Chondrocyte (in vitro differentiated cells): Measurements from ENCODE around the gene OR4C3. TPM values are rescaled to one million over a fixed set of nuclear protein-coding genes. Genes with fewer than 3 reads are reported as not detected.
"Not testable (repeated sequence)": the region's sequence is repeated elsewhere in the genome, so short reads cannot be mapped to it uniquely, and the experiment has no call there.

Experiments
- DNase-seq: peaks from one replicate; pipeline ENCODE4 v3.0.0; 2021; ENCODE audit warnings: mixed read lengths, low spot score
- H3K27ac Mint-ChIP-seq: one replicate; pipeline ENCODE4 v1.8.0; 2021; ENCODE audit warnings: mild to moderate bottlenecking, moderate library complexity, mixed read lengths; ENCODE audit not compliant: unreplicated experiment
- H3K27me3 Mint-ChIP-seq: 2 replicates; pipeline ENCODE4 v1.8.0; 2021; ENCODE audit warnings: low read depth, mixed read lengths
- H3K36me3 Mint-ChIP-seq: 2 replicates; pipeline ENCODE4 v1.8.0; 2021; ENCODE audit warnings: low read depth, mixed read lengths
- H3K4me1 Mint-ChIP-seq: 2 replicates; pipeline ENCODE4 v1.8.0; 2021; ENCODE audit warnings: low read depth, mild to moderate bottlenecking, mixed read lengths
- H3K4me3 Mint-ChIP-seq: one replicate; pipeline ENCODE4 v1.8.0; 2021; ENCODE audit warnings: mild to moderate bottlenecking, moderate library complexity, mixed read lengths; ENCODE audit not compliant: unreplicated experiment
- H3K9me3 Mint-ChIP-seq: 2 replicates; pipeline ENCODE4 v1.8.0; 2021; ENCODE audit warnings: low read depth, mixed read lengths
- total RNA-seq: library from RNA; stranded (reverse); gene quantifications from 3 replicates; pipeline ENCODE4 v1.2.1, GENCODE V29; 2021
- TF ChIP-seq, protein P1 (sequence below): fragments of 200-600 bp; sonication (generic); IDR thresholded peaks from 2 replicates; pipeline ENCODE4 v1.5.0; 2021; ENCODE audit warnings: antibody characterized with exemption, mild to moderate bottlenecking, moderate library complexity

Gene OR4C3
- total RNA-seq, 1 donor from 2014 or later: not detected

- H3K4me3 Mint-ChIP-seq: no peak overlapping the region
- DNase-seq: no peak
- no peaks in the 10 kb centered on the region for H3K27me3 Mint-ChIP-seq
- no peaks in the 10 kb centered on the region for H3K4me1 Mint-ChIP-seq
- H3K9me3 Mint-ChIP-seq: peaks cover 31% of the 10 kb centered on the region
- TF ChIP-seq, protein P1, sequence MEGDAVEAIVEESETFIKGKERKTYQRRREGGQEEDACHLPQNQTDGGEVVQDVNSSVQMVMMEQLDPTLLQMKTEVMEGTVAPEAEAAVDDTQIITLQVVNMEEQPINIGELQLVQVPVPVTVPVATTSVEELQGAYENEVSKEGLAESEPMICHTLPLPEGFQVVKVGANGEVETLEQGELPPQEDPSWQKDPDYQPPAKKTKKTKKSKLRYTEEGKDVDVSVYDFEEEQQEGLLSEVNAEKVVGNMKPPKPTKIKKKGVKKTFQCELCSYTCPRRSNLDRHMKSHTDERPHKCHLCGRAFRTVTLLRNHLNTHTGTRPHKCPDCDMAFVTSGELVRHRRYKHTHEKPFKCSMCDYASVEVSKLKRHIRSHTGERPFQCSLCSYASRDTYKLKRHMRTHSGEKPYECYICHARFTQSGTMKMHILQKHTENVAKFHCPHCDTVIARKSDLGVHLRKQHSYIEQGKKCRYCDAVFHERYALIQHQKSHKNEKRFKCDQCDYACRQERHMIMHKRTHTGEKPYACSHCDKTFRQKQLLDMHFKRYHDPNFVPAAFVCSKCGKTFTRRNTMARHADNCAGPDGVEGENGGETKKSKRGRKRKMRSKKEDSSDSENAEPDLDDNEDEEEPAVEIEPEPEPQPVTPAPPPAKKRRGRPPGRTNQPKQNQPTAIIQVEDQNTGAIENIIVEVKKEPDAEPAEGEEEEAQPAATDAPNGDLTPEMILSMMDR: no peak
- no peak overlapping the region for H3K27ac Mint-ChIP-seq
- no peaks in the 10 kb centered on the region for H3K36me3 Mint-ChIP-seq
These were observed 29.3 kb downstream of the OR4C3 start for GRCh38 chr11:48354013-48354412.

GRCh38 chr11:48354677-48355076, 30.0 kb downstream of the OR4C3 start:
- H3K27me3 Mint-ChIP-seq: no peaks in the 10 kb centered on the region
- no peak overlapping the region for H3K27ac Mint-ChIP-seq
- H3K9me3 Mint-ChIP-seq: peaks cover 31% of the 10 kb centered on the region
- H3K4me3 Mint-ChIP-seq: no peak overlapping the region
- no peaks in the 10 kb centered on the region for H3K4me1 Mint-ChIP-seq
- no peaks in the 10 kb centered on the region for H3K36me3 Mint-ChIP-seq
- no peak for DNase-seq
- TF ChIP-seq, protein P1: no peak

DNA sequence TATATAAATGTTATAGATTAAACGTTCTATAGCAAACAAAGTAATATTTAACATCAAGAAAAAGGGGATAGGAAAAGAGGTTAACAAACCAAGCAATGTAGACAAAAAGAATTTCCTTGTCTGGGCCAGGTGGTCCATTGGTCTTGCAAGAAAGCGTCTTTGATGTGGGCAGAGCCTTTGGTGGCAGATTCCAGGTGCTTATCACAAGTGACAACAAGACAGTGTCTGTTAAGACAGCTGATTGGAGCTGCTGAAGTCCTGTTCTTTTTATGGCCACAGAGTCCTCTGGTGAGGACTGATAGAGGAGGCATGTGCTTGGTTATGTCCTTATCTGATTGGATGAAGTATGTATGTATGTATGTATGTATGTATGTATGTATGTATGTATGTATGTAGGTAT, 36.6 kb downstream of the OR4C3 start:
- not testable (repeated sequence) for H3K27me3 Mint-ChIP-seq, H3K4me1 Mint-ChIP-seq, DNase-seq, H3K27ac Mint-ChIP-seq, H3K4me3 Mint-ChIP-seq, H3K36me3 Mint-ChIP-seq
- H3K9me3 Mint-ChIP-seq: peaks cover 28% of the 10 kb centered on the region

DNA sequence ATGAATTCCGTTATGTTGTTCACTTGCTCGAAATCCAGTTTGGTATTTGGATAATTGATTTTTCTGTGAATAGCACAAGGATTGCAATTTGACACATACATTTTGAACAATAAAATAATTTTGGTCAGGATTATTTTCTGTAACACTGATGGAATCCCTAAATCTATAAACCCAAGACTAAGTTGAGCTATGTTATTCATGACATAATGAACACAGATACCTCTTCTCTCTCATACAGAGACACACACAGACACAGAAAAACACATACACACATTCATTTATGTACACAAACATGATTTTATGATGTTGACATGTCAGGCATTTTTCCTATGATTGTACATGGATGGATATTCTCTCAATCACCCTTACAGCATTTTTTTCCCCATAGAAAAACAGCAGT, 41.6 kb downstream of the OR4C3 start, which contains the start of gene OR4C5:
Gene OR4C5, minus strand, starts transcription at position 101 of the 400 bp plus-strand sequence. Its CDS starts 0 bp downstream, at position 101.
- no peak within 1 kb of the TSS for H3K4me3 Mint-ChIP-seq
- H3K4me1 Mint-ChIP-seq: no peaks in the 10 kb centered on the region
- H3K27me3 Mint-ChIP-seq: no peaks in the 10 kb centered on the region
- peaks cover 11% of the 10 kb centered on the region for H3K9me3 Mint-ChIP-seq
- TF ChIP-seq, protein P1: no peak
- H3K36me3 Mint-ChIP-seq: no peaks in the 10 kb centered on the region
- DNase-seq: no peak
- no peak within 1 kb of the TSS for H3K27ac Mint-ChIP-seq

Other genes with a start within 250 kb of the OR4C3 start
- gene OR4B1, start 108.1 kb upstream of the OR4C3 start, total RNA-seq: not detected in 3 replicates
- not detected in 3 replicates for gene OR4X2, start 79.8 kb upstream of the OR4C3 start, total RNA-seq
- gene OR4X1, start 61.1 kb upstream of the OR4C3 start, total RNA-seq: not detected in 3 replicates
- gene OR4S1, start 18.7 kb upstream of the OR4C3 start, total RNA-seq: not detected in 3 replicates
- not detected in 3 replicates for gene OR4C5, start 41.5 kb downstream of the OR4C3 start, total RNA-seq
- gene OR4A47, start 163.9 kb downstream of the OR4C3 start, total RNA-seq: not detected in 3 replicates